H1 (cell line): Measurements from ENCODE around the gene CNOT1. TPM values are rescaled to one million over a fixed set of nuclear protein-coding genes. Genes with fewer than 3 reads are reported as not detected.

ENCODE experiments used
- CTCF ChIA-PET: fragments of 300-600 bp; sonication (Branson Sonifier 250); formaldehyde crosslinking; loops from one replicate; lab custom pipeline; 2021; ENCODE audit not compliant: partially characterized antibody; lab: Charles Lee
- POLR2A ChIA-PET: fragments of 300-600 bp; sonication (Branson Sonifier 250); formaldehyde crosslinking; loops from one replicate; lab custom pipeline; 2021; ENCODE audit warnings: inconsistent platforms; ENCODE audit not compliant: partially characterized antibody; lab: Charles Lee
- DNase-seq, 2 experiments: peaks; one replicate each; pipeline versions ENCODE4 v3.0.0 to v3.0.0-alpha.2; 2010 to 2022; ENCODE audit warnings: low spot score in 2 of 2, low read depth in 1 of 2, mixed read lengths in 1 of 2
- FAIRE-seq: peaks from 2 replicates; lab custom pipeline; 2011; peaks lifted over from hg19 to GRCh38; lab: Jason Lieb, UNC
- H2AFZ ChIP-seq: 2 replicates; pipeline ENCODE4 v1.8.1; 2012; ENCODE audit warnings: low read length, inconsistent platforms
- H2AK5ac ChIP-seq: 2 replicates; pipeline ENCODE4 v1.6.1; 2013; ENCODE audit warnings: low read depth, low read length
- H2BK120ac ChIP-seq: replicated peaks from 2 replicates; pipeline ENCODE3; 2013; ENCODE audit warnings: low read depth, low read length, inconsistent platforms
- H2BK12ac ChIP-seq: 2 replicates; pipeline ENCODE4 v1.6.1; 2013; ENCODE audit warnings: low read depth, low read length
- H2BK15ac ChIP-seq: 2 replicates; pipeline ENCODE4 v1.6.1; 2013; ENCODE audit warnings: low read length
- H2BK20ac ChIP-seq: 2 replicates; pipeline ENCODE4 v1.6.1; 2013; ENCODE audit warnings: low read length
- H2BK5ac ChIP-seq: 2 replicates; pipeline ENCODE4 v1.6.1; 2013; ENCODE audit warnings: low read depth, low read length
- H3K14ac ChIP-seq: 2 replicates; pipeline ENCODE4 v1.6.1; 2013; ENCODE audit warnings: inconsistent platforms; ENCODE audit not compliant: insufficient read length
- H3K18ac ChIP-seq: 2 replicates; pipeline ENCODE4 v1.6.1; 2013; ENCODE audit warnings: low read length; ENCODE audit errors: extremely low read depth
- H3K23ac ChIP-seq: 2 replicates; pipeline ENCODE4 v1.6.1; 2013; ENCODE audit warnings: inconsistent platforms; ENCODE audit not compliant: insufficient read length
- H3K23me2 ChIP-seq: 2 replicates; pipeline ENCODE4 v1.6.1; 2013; ENCODE audit warnings: low read depth, low read length
- H3K27ac ChIP-seq: 2 replicates; pipeline ENCODE4 v1.6.1; 2011; ENCODE audit warnings: low read depth, low read length, inconsistent platforms
- H3K27me3 ChIP-seq, 4 experiments: replicated peaks in 1 of 4; 1 replicate in 1 of 4; 2 replicates in 3 of 4; pipeline versions ENCODE4 v1.6.1 to v1.8.1; 2011 to 2013; ENCODE audit warnings: low read length in 3 of 4, mild to moderate bottlenecking in 3 of 4, inconsistent platforms in 2 of 4, mixed read lengths in 2 of 4, moderate library complexity in 1 of 4; ENCODE audit not compliant: control insufficient read depth in 3 of 4, insufficient read depth in 3 of 4; ENCODE audit errors: extremely low read depth in 1 of 4
- H3K36me3 ChIP-seq, 4 experiments: 2 replicates each; pipeline versions ENCODE4 v1.6.1 to v1.8.1; 2011 to 2013; ENCODE audit warnings: mild to moderate bottlenecking in 4 of 4, low read length in 3 of 4, moderate library complexity in 2 of 4, control low read depth in 1 of 4, inconsistent platforms in 1 of 4; ENCODE audit not compliant: insufficient read depth in 4 of 4, control insufficient read depth in 2 of 4
- H3K4ac ChIP-seq: replicated peaks from 2 replicates; pipeline ENCODE3; 2013; ENCODE audit warnings: low read length, low read depth, mixed read lengths, inconsistent platforms; ENCODE audit not compliant: insufficient read length
- H3K4me1 ChIP-seq, 4 experiments: replicated peaks in 1 of 4; 1 replicate in 1 of 4; 2 replicates in 3 of 4; pipeline versions ENCODE4 v1.6.1 to v1.8.1; 2011 to 2013; ENCODE audit warnings: low read length in 3 of 4, inconsistent platforms in 2 of 4, mixed read lengths in 1 of 4; ENCODE audit not compliant: insufficient read depth in 4 of 4, control insufficient read depth in 3 of 4
- H3K4me2 ChIP-seq, 2 experiments: 2 replicates each; pipeline versions ENCODE4 v1.6.1 to v1.8.1; 2011 to 2013; ENCODE audit warnings: low read depth in 2 of 2, low read length in 2 of 2, control low read depth in 1 of 2, inconsistent platforms in 1 of 2, mild to moderate bottlenecking in 1 of 2; ENCODE audit not compliant: insufficient read depth in 1 of 2
- H3K4me3 ChIP-seq, 4 experiments: fragments of 200-600, 300-600 bp in 1 of 4; sonication (generic), shearing (Covaris generic), sonication (Bioruptor Twin) in 1 of 4; 2 replicates each; pipeline versions ENCODE4 v1.5.1 to v1.8.1; 2011 to 2016; ENCODE audit warnings: low read length in 4 of 4, low read depth in 3 of 4, control low read depth in 2 of 4, inconsistent platforms in 2 of 4, mild to moderate bottlenecking in 2 of 4, mixed read lengths in 1 of 4, moderate library complexity in 1 of 4; ENCODE audit not compliant: insufficient read depth in 2 of 4; ENCODE audit errors: extremely low read depth in 1 of 4
- H3K56ac ChIP-seq: replicated peaks from 2 replicates; pipeline ENCODE3; 2013; ENCODE audit warnings: low read depth, mild to moderate bottlenecking, mixed read lengths, low read length, inconsistent platforms; ENCODE audit not compliant: insufficient read length
- H3K79me1 ChIP-seq: 2 replicates; pipeline ENCODE4 v1.6.1; 2013; ENCODE audit warnings: low read depth, low read length, control low read depth
- H3K79me2 ChIP-seq, 2 experiments: 2 replicates each; pipeline versions ENCODE4 v1.6.1 to v1.8.1; 2012 to 2013; ENCODE audit warnings: low read length in 2 of 2, mild to moderate bottlenecking in 2 of 2, inconsistent platforms in 1 of 2; ENCODE audit not compliant: insufficient read depth in 2 of 2, control insufficient read depth in 1 of 2
- H3K9ac ChIP-seq, 4 experiments: replicated peaks in 1 of 4; 1 replicate in 1 of 4; 2 replicates in 3 of 4; pipeline versions ENCODE4 v1.6.1 to v1.8.1; 2011 to 2013; ENCODE audit warnings: low read depth in 3 of 4, low read length in 3 of 4, control low read depth in 2 of 4, mild to moderate bottlenecking in 2 of 4, moderate library complexity in 2 of 4, inconsistent platforms in 1 of 4; ENCODE audit errors: extremely low read depth in 1 of 4
- H3K9me3 ChIP-seq, 2 experiments: 2 replicates each; pipeline versions ENCODE4 v1.6.1 to v1.8.1; 2012 to 2013; ENCODE audit warnings: mild to moderate bottlenecking in 2 of 2, moderate library complexity in 2 of 2, control low read depth in 1 of 2, inconsistent platforms in 1 of 2, low read depth in 1 of 2, low read length in 1 of 2, mixed read lengths in 1 of 2; ENCODE audit not compliant: insufficient read depth in 2 of 2
- H4K20me1 ChIP-seq, 2 experiments: replicated peaks in 1 of 2; 2 replicates each; pipeline versions ENCODE3 to v1.8.1; 2011 to 2013; ENCODE audit warnings: inconsistent platforms in 2 of 2, low read length in 2 of 2, mild to moderate bottlenecking in 1 of 2; ENCODE audit not compliant: insufficient read depth in 2 of 2, control insufficient read depth in 1 of 2
- H4K5ac ChIP-seq: 2 replicates; pipeline ENCODE4 v1.6.1; 2013; ENCODE audit warnings: low read length, low read depth, mixed read lengths, inconsistent platforms; ENCODE audit not compliant: insufficient read length
- H4K8ac ChIP-seq: 2 replicates; pipeline ENCODE4 v1.8.0; 2013; ENCODE audit warnings: mild to moderate bottlenecking, moderate library complexity, low read length, inconsistent platforms; ENCODE audit not compliant: insufficient read depth; ENCODE audit errors: extremely low read depth
- H4K91ac ChIP-seq: replicated peaks from 2 replicates; pipeline ENCODE3; 2013; ENCODE audit warnings: low read length, mixed read lengths, inconsistent platforms; ENCODE audit not compliant: insufficient read length
- CHD2 ChIP-seq: IDR thresholded peaks from 2 replicates; pipeline ENCODE4 v1.6.1; 2012; ENCODE audit warnings: low read length, improper control_type of control experiment
- CTBP2 ChIP-seq: IDR thresholded peaks from 2 replicates; pipeline ENCODE4 v1.7.0; 2011; ENCODE audit warnings: borderline replicate concordance, mild to moderate bottlenecking, moderate library complexity, mixed read lengths, low read length; ENCODE audit not compliant: insufficient read depth, insufficient read length
- EZH2 ChIP-seq: fragments of 200-600 bp; sonication (generic); IDR thresholded peaks from 2 replicates; pipeline ENCODE4 v1.7.1; 2012; ENCODE audit warnings: low read depth, mild to moderate bottlenecking, moderate library complexity, low read length, inconsistent platforms; ENCODE audit not compliant: severe bottlenecking
- KDM1A ChIP-seq: fragments of 200-600, 300-600 bp; sonication (generic); IDR thresholded peaks from 2 replicates; pipeline ENCODE4 v1.7.1; 2016; ENCODE audit warnings: mild to moderate bottlenecking, low read length, borderline replicate concordance
- KDM4A ChIP-seq: IDR thresholded peaks from one replicate; pipeline ENCODE4 v1.7.1; 2012; ENCODE audit warnings: low read depth, mild to moderate bottlenecking, moderate library complexity, low read length, inconsistent platforms; ENCODE audit not compliant: severe bottlenecking
- POLR2A ChIP-seq, 2 experiments: IDR thresholded peaks; 1 replicate in 1 of 2; 2 replicates in 1 of 2; pipeline ENCODE4 v1.6.1; 2011; ENCODE audit warnings: low read depth in 2 of 2, low read length in 2 of 2, mild to moderate bottlenecking in 2 of 2; ENCODE audit errors: control extremely low read depth in 1 of 2
- WGBS, 2 experiments: shearing (Covaris generic) in 1 of 2; methylation state at CpG; one replicate each; pipeline versions ENCODE4 v1.1.6 to v1.1.7; 2013 to 2015; ENCODE audit warnings: low lambda C conversion rate in 2 of 2, mixed read lengths in 2 of 2, inconsistent platforms in 1 of 2, low coverage in 1 of 2, missing lambda C conversion rate in 1 of 2; ENCODE audit not compliant: insufficient replicate concordance in 2 of 2, insufficient coverage in 1 of 2, insufficient read length in 1 of 2; ENCODE audit errors: extremely low coverage in 1 of 2, missing lambda C conversion rate in 1 of 2; 5-methylcytosine and 5-hydroxymethylcytosine counted together
- polyA plus RNA-seq, 7 experiments: library from polyadenylated mRNA; depleted of rRNA in 3 of 7; stranded (reverse) in 5 of 7; unstranded in 2 of 7; fragments of >200 nt in 5 of 7; fragments of 200-250 nt in 2 of 7; gene quantifications; 1 replicate in 5 of 7; 2 replicates in 1 of 7; 4 replicates in 1 of 7; pipeline versions ENCODE4 v1.2.1 to v1.2.3, GENCODE V29; 2011 to 2013; ENCODE audit warnings: missing spikeins in 2 of 7, mixed read lengths in 2 of 7
- total RNA-seq: library from RNA; stranded (reverse); fragmentation: NEBNext Ultra II Directional; extraction: Animal tissue kit (Norgen Biotek cat#: 25700); gene quantifications from 2 replicates; pipeline ENCODE4 v1.2.1, GENCODE V29; 2021

Gene CNOT1
- total and polyA plus RNA-seq, 2 of the 8 experiments (the other 6 are each of a cell fraction or from before 2014, with no cell fraction given): 306 to 319 TPM

DNA sequence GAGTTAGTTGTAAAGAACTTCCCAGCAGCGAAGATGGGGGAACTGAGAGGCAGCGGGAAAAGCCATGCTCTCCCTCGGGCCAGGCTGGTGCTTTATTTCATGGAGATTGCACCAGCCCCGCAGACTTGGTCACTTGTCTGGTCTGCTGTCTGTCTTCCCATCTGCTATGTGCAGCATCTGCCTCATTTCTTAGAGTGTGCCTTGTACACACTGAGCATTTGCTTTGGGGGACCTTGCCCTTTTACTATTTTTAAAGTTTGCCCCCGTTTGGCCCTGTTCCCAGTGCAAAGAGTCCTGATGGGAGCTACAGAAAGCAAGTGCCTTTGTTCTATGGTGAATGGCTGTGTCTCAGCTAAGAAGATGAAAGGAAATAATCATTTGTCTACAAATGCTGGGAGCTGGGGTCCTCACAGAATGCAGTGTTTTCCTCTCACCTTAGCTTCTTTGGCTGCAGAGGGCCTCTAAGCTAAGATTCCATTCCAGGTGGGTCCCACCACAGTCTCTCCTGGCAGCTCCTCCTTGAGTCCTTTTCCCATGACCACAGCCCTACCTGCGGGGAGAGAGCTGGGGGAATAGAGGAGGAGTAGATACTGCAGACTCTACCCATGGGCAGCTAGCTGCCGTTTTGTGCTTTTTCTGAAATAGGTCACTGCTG, 25.1 kb upstream of the CNOT1 start:
- no peak overlapping the region for H4K91ac ChIP-seq
- H2AFZ ChIP-seq: no peak overlapping the region
- H4K20me1 ChIP-seq: no peaks in the 10 kb centered on the region
- CTCF ChIA-PET: interaction anchor here (0.9 to 1.1 kb wide), 4 partner anchors 8 to 101 kb away, joined by 3 to 5 read pairs (median 3); no protein-coding TSS in a partner anchor
- no peak for DNase-seq
- no peak overlapping the region for H3K4me2 ChIP-seq
- FAIRE-seq: no peak
- no peak overlapping the region for H2AK5ac ChIP-seq
- H3K36me3 ChIP-seq: no peaks in the 10 kb centered on the region
- WGBS, 2 experiments: 89% methylated on average over 7 of the region's 7 CpGs; no CpG with 5 or more reads in 1 of the 2 experiments
- H3K23ac ChIP-seq: no peak overlapping the region
- H4K5ac ChIP-seq: no peak overlapping the region
- no peak overlapping the region for H2BK5ac ChIP-seq
- no peak overlapping the region for H2BK15ac ChIP-seq
- H3K18ac ChIP-seq: no peak overlapping the region
- H2BK12ac ChIP-seq: no peak overlapping the region
- no peak overlapping the region for H2BK20ac ChIP-seq
- H3K79me1 ChIP-seq: no peaks in the 10 kb centered on the region
- H3K4me1 ChIP-seq: peaks cover 0 to 4% (median 2%) of the 10 kb centered on the region in 4 experiments; a peak in 4 of 7 replicates
- peak overlapping the region; percentile 57; the same call in 1 of the 2 replicates for H4K8ac ChIP-seq
- no peak overlapping the region for H3K4me3 ChIP-seq
- H3K14ac ChIP-seq: no peak overlapping the region
- TF ChIP-seq EZH2 (no peak), CTBP2 (no peak), CHD2 (no peak), KDM1A (no peak), POLR2A (IDR thresholded peaks at IDR 0.05; ENCODE audit: control extremely low read depth in 1 of 2, low read depth in 2 of 2, low read length in 2 of 2) (no peak), KDM4A (no peak)
- POLR2A ChIA-PET: interaction anchor here (0.8 kb wide), 1 partner anchor 30 kb away, joined by 3 read pairs; the partner anchor contains the start of gene SLC38A7
- no peak overlapping the region for H3K4ac ChIP-seq
- H3K56ac ChIP-seq: no peak overlapping the region
- H2BK120ac ChIP-seq: no peak overlapping the region
- H3K9me3 ChIP-seq: no peaks in the 10 kb centered on the region
- H3K27me3 ChIP-seq: no peaks in the 10 kb centered on the region
- no peaks in the 10 kb centered on the region for H3K79me2 ChIP-seq
- no peak overlapping the region for H3K9ac ChIP-seq
- H3K23me2 ChIP-seq: no peaks in the 10 kb centered on the region
- no peak overlapping the region for H3K27ac ChIP-seq
